Endodermal cell (in vitro differentiated cells): ENCODE results near the gene ZBED5. TPM values are rescaled to one million over a fixed set of nuclear protein-coding genes. Genes with fewer than 3 reads are reported as not detected.

ENCODE experiments used
- DNase-seq: peaks from one replicate; pipeline ENCODE4 v3.0.0-alpha.2; 2017
- H3K27ac ChIP-seq: 2 replicates; pipeline ENCODE4 v1.5.1; 2013; ENCODE audit warnings: mild to moderate bottlenecking, low read depth, low read length, moderate library complexity
- H3K27me3 ChIP-seq: 2 replicates; pipeline ENCODE4 v1.6.1; 2013; ENCODE audit warnings: mild to moderate bottlenecking, low read length, moderate library complexity; ENCODE audit not compliant: insufficient read depth, control insufficient read depth, poor library complexity, severe bottlenecking
- H3K36me3 ChIP-seq: 2 replicates; pipeline ENCODE4 v1.7.0; 2013; ENCODE audit warnings: mild to moderate bottlenecking, low read length, moderate library complexity; ENCODE audit not compliant: control insufficient read depth, insufficient read depth
- H3K4me1 ChIP-seq: one replicate; pipeline ENCODE4 v1.7.0; 2013; ENCODE audit warnings: low read length; ENCODE audit not compliant: control insufficient read depth, insufficient read depth
- H3K4me3 ChIP-seq: 2 replicates; pipeline ENCODE4 v1.5.1; 2013; ENCODE audit warnings: mild to moderate bottlenecking, low read length, moderate library complexity
- H3K9ac ChIP-seq: 2 replicates; pipeline ENCODE4 v1.6.1; 2013; ENCODE audit warnings: mild to moderate bottlenecking, low read length, moderate library complexity; ENCODE audit not compliant: poor library complexity, severe bottlenecking; ENCODE audit errors: extremely low read depth
- H3K9me3 ChIP-seq: 2 replicates; pipeline ENCODE4 v1.6.1; 2013; ENCODE audit warnings: mild to moderate bottlenecking, low read length, moderate library complexity; ENCODE audit not compliant: control insufficient read depth
- H3K27ac Mint-ChIP-seq: 2 replicates; pipeline ENCODE4 v1.8.0; 2020; ENCODE audit warnings: mixed read lengths
- H3K27me3 Mint-ChIP-seq: 2 replicates; pipeline ENCODE4 v1.8.0; 2021; ENCODE audit warnings: mild to moderate bottlenecking, mixed read lengths; ENCODE audit not compliant: insufficient read depth
- H3K36me3 Mint-ChIP-seq: 2 replicates; pipeline ENCODE4 v1.8.0; 2020; ENCODE audit warnings: low read depth, mixed read lengths
- H3K4me1 Mint-ChIP-seq: 2 replicates; pipeline ENCODE4 v1.8.0; 2020; ENCODE audit warnings: mixed read lengths
- H3K4me3 Mint-ChIP-seq: 2 replicates; pipeline ENCODE4 v1.8.0; 2020; ENCODE audit warnings: mild to moderate bottlenecking, moderate library complexity, mixed read lengths
- H3K9me3 Mint-ChIP-seq: 2 replicates; pipeline ENCODE4 v1.8.0; 2020; ENCODE audit warnings: mild to moderate bottlenecking, mixed read lengths
- CTCF ChIP-seq: fragments of 200-600 bp; sonication (generic); conservative IDR thresholded peaks from 2 replicates; pipeline ENCODE4 v1.5.0; 2021; ENCODE audit warnings: antibody characterized with exemption, mild to moderate bottlenecking
- WGBS, 2 experiments: methylation state at CpG; one replicate each; pipeline versions ENCODE4 v1.1.5 to v1.1.7; 2013; ENCODE audit warnings: missing lambda C conversion rate in 2 of 2, mixed read lengths in 1 of 2; ENCODE audit not compliant: insufficient coverage in 1 of 2, insufficient read length in 1 of 2; 5-methylcytosine and 5-hydroxymethylcytosine counted together
- total RNA-seq, 2 donors: library from RNA; stranded (reverse); fragmentation: NEBNext Ultra II Directional in 1 of 2; extraction: Animal tissue kit (Norgen Biotek cat#: 25700) in 1 of 2; gene quantifications; 2 replicates in 1 of 2; 3 replicates in 1 of 2; pipeline ENCODE4 v1.2.1, GENCODE V29; 2021

ZBED5 gene
- total RNA-seq, 2 donors from 2014 or later, result 51.6 to 57.8 TPM

GRCh38 chr11:10808553-10809372 is 49.1 kb downstream of the ZBED5 start, which contains the start of gene EIF4G2:
Gene EIF4G2, minus strand, starts transcription at chr11:10808926.
- peaks cover 32% of the 10 kb centered on the region for H3K4me1 Mint-ChIP-seq
- no peak for TF ChIP-seq CTCF

GRCh38 chr11:10808235-10808552 is 49.7 kb downstream of the ZBED5 start:
- Mint-ChIP-seq H3K36me3 (peaks cover 48% of the 10 kb centered on the region), H3K4me1 (peaks cover 33% of the 10 kb centered on the region), H3K4me3 (peak overlapping the region; percentile 96), H3K9me3 (no peaks in the 10 kb centered on the region), H3K27ac (peak overlapping the region; percentile 99), H3K27me3 (no peaks in the 10 kb centered on the region)
- Histone ChIP-seq H3K4me3 (peak overlapping the region; percentile 97), H3K27me3 (no peaks in the 10 kb centered on the region), H3K4me1 (peaks cover 3% of the 10 kb centered on the region), H3K9me3 (no peaks in the 10 kb centered on the region), H3K36me3 (peaks cover 44% of the 10 kb centered on the region), H3K27ac (peak overlapping the region; percentile 98), H3K9ac (peak overlapping the region; percentile 100)
- 0% methylated on average over 36 of the region's 36 CpGs; no CpG with 5 or more reads in 1 of the 2 experiments for WGBS, 2 experiments
- no peak for DNase-seq
- no peak for TF ChIP-seq CTCF

More at GRCh38 chr11:10808553-10809372, 49.1 kb downstream of the ZBED5 start, which contains the start of gene EIF4G2:
- 0% methylated on average over 25 to 65 of the region's 65 CpGs for WGBS, 2 experiments
- peak within 1 kb of the TSS; percentile 100 for H3K9ac ChIP-seq
- Mint-ChIP-seq H3K9me3 (no peaks in the 10 kb centered on the region), H3K4me3 (peak within 1 kb of the TSS; percentile 96), H3K27ac (peak within 1 kb of the TSS; percentile 99), H3K36me3 (peaks cover 43% of the 10 kb centered on the region), H3K27me3 (peaks cover 2% of the 10 kb centered on the region)
- H3K4me1 ChIP-seq, result peaks cover 3% of the 10 kb centered on the region
- peak; percentile 99 for DNase-seq
- H3K27me3 ChIP-seq, result no peaks in the 10 kb centered on the region
- H3K27ac ChIP-seq, result peak within 1 kb of the TSS; percentile 100
- peaks cover 38% of the 10 kb centered on the region for H3K36me3 ChIP-seq
- H3K4me3 ChIP-seq, result peak within 1 kb of the TSS; percentile 97
- H3K9me3 ChIP-seq, result no peaks in the 10 kb centered on the region

- peaks cover 49% of the 10 kb centered on the region for H3K36me3 ChIP-seq
- Mint-ChIP-seq H3K9me3 (no peaks in the 10 kb centered on the region), H3K4me3 (peak overlapping the region; percentile 96), H3K4me1 (peaks cover 33% of the 10 kb centered on the region), H3K36me3 (peaks cover 54% of the 10 kb centered on the region), H3K27me3 (no peaks in the 10 kb centered on the region), H3K27ac (peak overlapping the region; percentile 99)
- no peaks in the 10 kb centered on the region for H3K9me3 ChIP-seq
- peak overlapping the region; percentile 97 for H3K4me3 ChIP-seq
- H3K4me1 ChIP-seq, result peaks cover 3% of the 10 kb centered on the region
- H3K27ac ChIP-seq, result peak overlapping the region; percentile 98
- H3K27me3 ChIP-seq, result no peaks in the 10 kb centered on the region
- DNase-seq, result peak; percentile 67
- 0 to 1% methylated on average over 19 to 39 of the region's 39 CpGs for WGBS, 2 experiments
- H3K9ac ChIP-seq, result peak overlapping the region; percentile 100
- no peak for TF ChIP-seq CTCF
Observed at GRCh38 chr11:10807493-10808234, 50.2 kb downstream of the ZBED5 start.
